Measurements from ENCODE around the gene CD38. TPM values are rescaled to one million over a fixed set of nuclear protein-coding genes. Genes with fewer than 3 reads are reported as not detected.

Gene CD38
- total RNA-seq, 2 donors from 2014 or later = 0.78 to 2.6 TPM

GRCh38 chr4:15737255-15737654 is 40.9 kb upstream of the CD38 start:
- 29 to 35% methylated on average over 3 of the region's 3 CpGs for WGBS, 2 donors
- no peak overlapping the region for H3K4me3 ChIP-seq
- DNase-seq (no peak), ATAC-seq (no peak)
- intact Hi-C loops (cut with DNase I) = no loop called here
- H3K27ac ChIP-seq = no peak overlapping the region
- H3K4me1 ChIP-seq = no peaks in the 10 kb centered on the region
- no peaks in the 10 kb centered on the region for H3K27me3 ChIP-seq
- TF ChIP-seq POLR2A (IDR thresholded peaks at IDR 0.05) (no peak), CTCF (IDR thresholded peaks at IDR 0.05) (no peak)
- H3K9me3 ChIP-seq = peaks cover 0 to 5% (median 0%) of the 10 kb centered on the region in 3 donors
- H3K36me3 ChIP-seq (replicated peaks in 1 of 2; ENCODE audit: insufficient read depth in 1 of 2, low read depth in 2 of 2) = no peaks in the 10 kb centered on the region

- TF ChIP-seq POLR2A (IDR thresholded peaks at IDR 0.05) = no peak
- no peak for TF ChIP-seq CTCF (IDR thresholded peaks at IDR 0.05)
- ATAC-seq = no peak
- Histone ChIP-seq H3K4me1 (no peaks in the 10 kb centered on the region), H3K27me3 (no peaks in the 10 kb centered on the region), H3K36me3 (replicated peaks in 1 of 2; ENCODE audit: insufficient read depth in 1 of 2, low read depth in 2 of 2) (no peaks in the 10 kb centered on the region), H3K4me3 (no peak overlapping the region), H3K9me3 (peaks cover 0 to 8% (median 0%) of the 10 kb centered on the region in 3 donors), H3K27ac (no peak overlapping the region)
- WGBS, 2 donors = 40 to 67% methylated on average over 1 of the region's 1 CpG
- intact Hi-C loops (cut with DNase I) = no loop called here
- no peak for DNase-seq
Measured at GRCh38 chr4:15738877-15739276, 39.3 kb upstream of the CD38 start.

- TF ChIP-seq CTCF (IDR thresholded peaks at IDR 0.05) (no peak), POLR2A (IDR thresholded peaks at IDR 0.05) (no peak)
- Histone ChIP-seq H3K4me1 (no peaks in the 10 kb centered on the region), H3K27me3 (no peaks in the 10 kb centered on the region), H3K4me3 (no peak overlapping the region), H3K36me3 (replicated peaks in 1 of 2; ENCODE audit: insufficient read depth in 1 of 2, low read depth in 2 of 2) (no peaks in the 10 kb centered on the region), H3K9me3 (peaks cover 0 to 8% (median 0%) of the 10 kb centered on the region in 3 donors), H3K27ac (no peak overlapping the region)
- ATAC-seq (no peak), DNase-seq (no peak)
- intact Hi-C loops (cut with DNase I) = no loop called here
- 39 to 51% methylated on average over 11 of the region's 11 CpGs for WGBS, 2 donors
Measured at GRCh38 chr4:15740764-15741404, 37.2 kb upstream of the CD38 start.

- Histone ChIP-seq H3K27me3 (no peaks in the 10 kb centered on the region), H3K4me3 (no peak overlapping the region), H3K9me3 (peaks cover 0 to 8% (median 0%) of the 10 kb centered on the region in 3 donors), H3K4me1 (no peaks in the 10 kb centered on the region), H3K27ac (no peak overlapping the region), H3K36me3 (replicated peaks in 1 of 2; ENCODE audit: insufficient read depth in 1 of 2, low read depth in 2 of 2) (no peaks in the 10 kb centered on the region)
- WGBS, 2 donors = 65 to 71% methylated on average over 1 of the region's 1 CpG
- intact Hi-C loops (cut with DNase I) = no loop called here
- DNase-seq = no peak
- TF ChIP-seq POLR2A (IDR thresholded peaks at IDR 0.05) = no peak
- no peak for TF ChIP-seq CTCF (IDR thresholded peaks at IDR 0.05)
- ATAC-seq = no peak
Measured at GRCh38 chr4:15742083-15742582, 36.0 kb upstream of the CD38 start.

GRCh38 chr4:15742637-15743036 is 35.5 kb upstream of the CD38 start:
- ATAC-seq = no peak
- Histone ChIP-seq H3K9me3 (peaks cover 0 to 8% (median 0%) of the 10 kb centered on the region in 3 donors), H3K36me3 (replicated peaks in 1 of 2; ENCODE audit: insufficient read depth in 1 of 2, low read depth in 2 of 2) (no peaks in the 10 kb centered on the region), H3K27me3 (no peaks in the 10 kb centered on the region), H3K27ac (no peak overlapping the region), H3K4me3 (no peak overlapping the region), H3K4me1 (no peaks in the 10 kb centered on the region)
- no peak for TF ChIP-seq POLR2A (IDR thresholded peaks at IDR 0.05)
- no peak for TF ChIP-seq CTCF (IDR thresholded peaks at IDR 0.05)
- whole genome bisulfite sequencing, 2 donors = 18 to 19% methylated on average over 1 of the region's 1 CpG
- intact Hi-C loops (cut with DNase I) = no loop called here
- DNase-seq = no peak

All from body of pancreas (tissue), 4 donors.